Fibroblast of pulmonary artery (primary cell): ENCODE data around the gene SV2B.

Experiments
- DNase-seq: peaks from one replicate; pipeline ENCODE4 v3.0.0-alpha.2; 2010; ENCODE audit warnings: low read depth
- H3K4me3 ChIP-seq: replicated peaks from 2 replicates; pipeline ENCODE4 v1.5.1; 2011; ENCODE audit warnings: low read depth, mild to moderate bottlenecking, control low read depth, low read length, moderate library complexity
- CTCF ChIP-seq: IDR thresholded peaks from 2 replicates; pipeline ENCODE4 v1.5.1; 2011; ENCODE audit warnings: mild to moderate bottlenecking, control low read depth, low read length, inconsistent platforms; ENCODE audit errors: missing control alignments

SV2B gene

DNA sequence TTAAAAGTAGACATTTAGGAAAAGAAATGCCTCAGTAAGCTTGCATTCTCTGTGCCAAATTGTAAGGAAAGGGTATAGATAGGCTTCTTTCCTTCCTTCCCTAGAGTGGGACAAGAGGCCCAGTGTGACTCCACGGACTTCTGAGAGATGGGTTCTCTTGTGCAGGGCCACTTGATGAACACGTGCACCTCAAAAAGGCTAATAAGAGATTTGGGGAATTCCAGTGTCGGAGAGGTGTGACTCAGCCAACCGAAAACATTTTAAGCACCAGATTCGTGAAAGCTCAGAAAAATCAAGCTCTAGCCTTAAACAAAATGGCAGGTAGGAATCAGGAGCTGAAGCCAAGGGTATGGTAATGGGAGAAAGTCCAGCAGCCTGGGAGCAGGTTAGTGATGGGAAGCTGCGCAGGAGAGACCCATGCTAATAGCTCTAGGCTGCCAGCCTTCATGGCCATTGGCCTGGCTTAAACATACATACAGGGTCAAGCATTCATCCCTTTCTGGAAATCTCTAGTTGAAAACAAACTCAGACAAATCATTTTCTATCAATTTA lies 56.2 kb downstream of the SV2B start:
- no peak overlapping the region for H3K4me3 ChIP-seq
- no peak for DNase-seq
- no peak for TF ChIP-seq CTCF

GRCh38 chr15:91158415-91159394 lies 58.6 kb downstream of the SV2B start:
- TF ChIP-seq CTCF = no peak
- DNase-seq = no peak
- no peak overlapping the region for H3K4me3 ChIP-seq

DNA sequence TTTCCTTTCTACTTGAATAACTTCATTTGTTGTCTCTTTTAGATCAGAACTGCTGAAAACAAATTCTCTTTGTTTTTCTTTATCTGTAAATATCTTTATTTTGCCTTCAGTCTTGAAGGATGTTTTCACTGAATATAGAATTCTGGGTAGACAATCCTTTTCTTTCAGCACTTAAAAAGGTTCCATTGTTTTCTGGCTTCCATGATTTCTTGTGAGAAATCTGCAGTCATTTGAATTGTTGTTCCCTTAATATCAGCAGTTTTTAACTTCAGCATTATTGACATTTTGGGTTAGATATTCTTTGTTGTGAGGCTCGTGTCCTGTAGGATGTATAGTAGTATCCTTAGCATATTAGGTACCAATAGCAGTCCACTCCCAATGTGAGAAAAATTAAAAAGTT lies 65.8 kb downstream of the SV2B start:
- no peak for TF ChIP-seq CTCF
- H3K4me3 ChIP-seq = no peak overlapping the region
- DNase-seq = no peak

GRCh38 chr15:91168457-91168856 lies 68.4 kb downstream of the SV2B start:
- no peak for TF ChIP-seq CTCF
- DNase-seq = no peak
- no peak overlapping the region for H3K4me3 ChIP-seq

DNA sequence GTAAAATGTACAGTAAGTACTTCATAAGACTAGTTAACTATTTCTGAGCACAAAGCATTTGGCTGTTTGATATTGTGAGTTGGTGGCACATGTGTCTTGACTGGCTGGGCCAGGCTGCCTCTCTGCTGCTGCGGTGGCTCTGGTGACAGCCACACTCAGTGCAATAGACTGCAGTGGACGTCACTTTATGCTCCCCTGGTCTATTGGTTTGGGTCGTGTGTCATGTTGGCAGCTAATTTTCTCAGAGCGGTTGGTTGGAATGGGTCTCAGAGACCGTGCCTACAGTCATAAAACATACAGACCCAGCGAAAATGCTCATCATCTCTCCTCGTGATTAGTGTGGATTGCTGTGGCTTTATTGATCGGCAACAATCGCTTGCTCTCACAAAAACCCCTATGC lies 71.3 kb downstream of the SV2B start:
- DNase-seq = no peak
- no peak for TF ChIP-seq CTCF

GRCh38 chr15:91182101-91182500 lies 82.0 kb downstream of the SV2B start:
- no peak for DNase-seq
- no peak overlapping the region for H3K4me3 ChIP-seq
- no peak for TF ChIP-seq CTCF

More for the DNA sequence above, 71.3 kb downstream of the SV2B start:
- H3K4me3 ChIP-seq = no peak overlapping the region
